T-cell (primary cell): ENCODE data around the gene PLEKHH2. TPM values are rescaled to one million over a fixed set of nuclear protein-coding genes. Genes with fewer than 3 reads are reported as not detected.
"Not testable (repeated sequence)": the region's sequence is repeated elsewhere in the genome, so short reads cannot be mapped to it uniquely, and the experiment has no call there.

Source experiments
- ATAC-seq, 4 experiments: fragments of 200-7000 bp in 3 of 4; fragments of 150-1000 bp in 1 of 4; cut with Tn5 transposase; replicated peaks in 1 of 4; 1 replicate in 3 of 4; 2 replicates in 1 of 4; pipeline ENCODE4 v1.10.0; 2021; ENCODE audit warnings: moderate library complexity in 3 of 4, mild to moderate bottlenecking in 2 of 4, moderate number of reproducible peaks in 1 of 4
- CTCF ChIA-PET, 2 donors: fragments of 300-600 bp; sonication (Branson Sonifier 250); formaldehyde crosslinking; loops; one replicate each; lab custom pipeline; 2022; ENCODE audit warnings: antibody characterized with exemption in 2 of 2; lab: Charles Lee
- POLR2A ChIA-PET, 2 donors: fragments of 300-600 bp; sonication (Branson Sonifier 250); formaldehyde crosslinking; loops; one replicate each; lab custom pipeline; 2022; ENCODE audit warnings: antibody characterized with exemption in 2 of 2; lab: Charles Lee
- DNase-seq, 35 experiments: peaks; one replicate each; pipeline versions ENCODE4 v3.0.0 to v3.0.0-alpha.2; 2013 to 2023
- H3K27ac ChIP-seq: one replicate; pipeline ENCODE4 v1.5.1; 2013; ENCODE audit warnings: low read length
- H3K27me3 ChIP-seq, 2 experiments: replicated peaks in 1 of 2; 1 replicate in 1 of 2; 2 replicates in 1 of 2; pipeline versions ENCODE4 v1.6.1 to v1.7.0; 2013; ENCODE audit warnings: low read length in 1 of 2, mixed read lengths in 1 of 2; ENCODE audit not compliant: control insufficient read depth in 2 of 2, insufficient read depth in 2 of 2; ENCODE audit errors: extremely low read depth in 1 of 2
- H3K36me3 ChIP-seq, 2 donors: 1 replicate in 1 of 2; 2 replicates in 1 of 2; pipeline versions ENCODE4 v1.6.1 to v1.7.0; 2013; ENCODE audit warnings: low read length in 1 of 2; ENCODE audit not compliant: control insufficient read depth in 2 of 2, insufficient read depth in 1 of 2; ENCODE audit errors: extremely low read depth in 1 of 2
- H3K4me1 ChIP-seq, 2 experiments: 1 replicate in 1 of 2; 2 replicates in 1 of 2; pipeline versions ENCODE4 v1.6.1 to v1.7.0; 2013; ENCODE audit warnings: low read length in 2 of 2, mixed read lengths in 1 of 2; ENCODE audit not compliant: insufficient read depth in 2 of 2, control insufficient read depth in 1 of 2; ENCODE audit errors: extremely low read depth in 1 of 2
- H3K4me3 ChIP-seq, 2 donors: 1 replicate in 1 of 2; 2 replicates in 1 of 2; pipeline versions ENCODE4 v1.5.1 to v1.7.0; 2013; ENCODE audit warnings: mild to moderate bottlenecking in 2 of 2, low read length in 1 of 2, moderate library complexity in 1 of 2; ENCODE audit not compliant: control insufficient read depth in 1 of 2; ENCODE audit errors: extremely low read depth in 1 of 2
- H3K9me3 ChIP-seq: 2 replicates; pipeline ENCODE4 v1.7.0; 2013
- H3K27ac Mint-ChIP-seq, 2 donors: one replicate each; pipeline ENCODE4 v1.8.0; 2020 to 2021; ENCODE audit warnings: mild to moderate bottlenecking in 2 of 2, mixed read lengths in 2 of 2
- H3K27me3 Mint-ChIP-seq, 2 donors: one replicate each; pipeline ENCODE4 v1.8.0; 2021 to 2022; ENCODE audit warnings: mixed read lengths in 2 of 2
- H3K36me3 Mint-ChIP-seq: one replicate; pipeline ENCODE4 v1.8.0; 2021; ENCODE audit warnings: mixed read lengths
- H3K4me1 Mint-ChIP-seq, 3 donors: one replicate each; pipeline ENCODE4 v1.8.0; 2020 to 2022; ENCODE audit warnings: mixed read lengths in 3 of 3, mild to moderate bottlenecking in 1 of 3
- H3K4me3 Mint-ChIP-seq, 3 donors: one replicate each; pipeline ENCODE4 v1.8.0; 2020 to 2022; ENCODE audit warnings: mild to moderate bottlenecking in 3 of 3, mixed read lengths in 3 of 3, moderate library complexity in 3 of 3
- H3K9me3 Mint-ChIP-seq, 3 donors: one replicate each; pipeline ENCODE4 v1.8.0; 2020 to 2022; ENCODE audit warnings: mixed read lengths in 3 of 3
- WGBS: methylation state at CpG from one replicate; pipeline ENCODE4 v1.1.5; 2013; ENCODE audit warnings: missing lambda C conversion rate; ENCODE audit not compliant: insufficient coverage; 5-methylcytosine and 5-hydroxymethylcytosine counted together
- total RNA-seq, 35 experiments: library from RNA in 6 of 35; stranded (reverse) in 6 of 35; fragments of 120-200 nt in 1 of 35; gene quantifications; one replicate each; pipeline versions ENCODE4 v1.2.1 to v1.2.4 and lab custom pipeline; 2013 to 2026

The PLEKHH2 gene
- total RNA-seq, 5 donors from 2014 or later (not counting 1 experiment from before 2014, with no cell fraction given), result 0.96 to 3.1 (median 2.2) TPM

GRCh38 chr2:43717322-43717721, 80.3 kb downstream of the PLEKHH2 start:
- no peak for ATAC-seq
- Mint-ChIP-seq H3K27ac (no peak overlapping the region), H3K4me3 (no peak overlapping the region), H3K36me3 (peaks cover 2% of the 10 kb centered on the region), H3K4me1 (no peaks in the 10 kb centered on the region), H3K27me3 (peaks cover 3 to 6% of the 10 kb centered on the region in 2 donors), H3K9me3 (no peaks in the 10 kb centered on the region)
- no peaks in the 10 kb centered on the region for H3K36me3 ChIP-seq
- no peaks in the 10 kb centered on the region for H3K27me3 ChIP-seq
- POLR2A ChIA-PET, result no interaction called here
- no peaks in the 10 kb centered on the region for H3K4me1 ChIP-seq
- CTCF ChIA-PET, result no interaction called here
- no peak overlapping the region for H3K27ac ChIP-seq
- DNase-seq, result no peak
- H3K4me3 ChIP-seq, result no peak overlapping the region
- H3K9me3 ChIP-seq, result no peaks in the 10 kb centered on the region

GRCh38 chr2:43718530-43719124, 81.6 kb downstream of the PLEKHH2 start:
- no peaks in the 10 kb centered on the region for H3K4me1 Mint-ChIP-seq
- Histone ChIP-seq H3K27ac (no peak overlapping the region), H3K27me3 (no peaks in the 10 kb centered on the region), H3K9me3 (no peaks in the 10 kb centered on the region), H3K4me1 (no peaks in the 10 kb centered on the region), H3K4me3 (no peak overlapping the region), H3K36me3 (no peaks in the 10 kb centered on the region)
- ATAC-seq (no peak), DNase-seq (no peak)
- H3K4me3 Mint-ChIP-seq, result no peak overlapping the region
- H3K9me3 Mint-ChIP-seq, result no peaks in the 10 kb centered on the region
- H3K27ac Mint-ChIP-seq, result no peak overlapping the region
- WGBS, result no CpG with 5 or more reads among the region's 5 CpGs
- CTCF ChIA-PET, result no interaction called here
- no peaks in the 10 kb centered on the region for H3K36me3 Mint-ChIP-seq
- POLR2A ChIA-PET, result no interaction called here
- H3K27me3 Mint-ChIP-seq, result peaks cover 1 to 3% of the 10 kb centered on the region in 2 donors

GRCh38 chr2:43724728-43725526, 87.9 kb downstream of the PLEKHH2 start:
- Histone ChIP-seq H3K36me3 (no peaks in the 10 kb centered on the region), H3K27me3 (no peaks in the 10 kb centered on the region), H3K4me1 (no peaks in the 10 kb centered on the region), H3K4me3 (no peak overlapping the region), H3K27ac (no peak overlapping the region), H3K9me3 (no peaks in the 10 kb centered on the region)
- Mint-ChIP-seq H3K4me3 (no peak overlapping the region), H3K36me3 (no peaks in the 10 kb centered on the region), H3K4me1 (no peaks in the 10 kb centered on the region), H3K27ac (no peak overlapping the region), H3K9me3 (no peaks in the 10 kb centered on the region), H3K27me3 (peaks cover 2 to 3% of the 10 kb centered on the region in 2 donors)
- no peak for DNase-seq
- ChIA-PET POLR2A (no interaction called here), CTCF (no interaction called here)
- WGBS, result no CpG with 5 or more reads among the region's 4 CpGs
- ATAC-seq, result no peak

GRCh38 chr2:43725711-43726246, 88.7 kb downstream of the PLEKHH2 start:
- no peaks in the 10 kb centered on the region for H3K4me1 ChIP-seq
- ATAC-seq, result no peak
- Mint-ChIP-seq H3K4me1 (no peaks in the 10 kb centered on the region), H3K9me3 (no peaks in the 10 kb centered on the region), H3K27ac (no peak overlapping the region), H3K4me3 (no peak overlapping the region), H3K27me3 (peaks cover 1 to 2% of the 10 kb centered on the region in 2 donors), H3K36me3 (no peaks in the 10 kb centered on the region)
- no CpG with 5 or more reads among the region's 3 CpGs for WGBS
- no peaks in the 10 kb centered on the region for H3K9me3 ChIP-seq
- CTCF ChIA-PET, result no interaction called here
- H3K27me3 ChIP-seq, result no peaks in the 10 kb centered on the region
- POLR2A ChIA-PET, result no interaction called here
- H3K4me3 ChIP-seq, result no peak overlapping the region
- H3K36me3 ChIP-seq, result no peaks in the 10 kb centered on the region
- H3K27ac ChIP-seq, result no peak overlapping the region
- no peak for DNase-seq

GRCh38 chr2:43726961-43727633, 90.0 kb downstream of the PLEKHH2 start:
- H3K27me3 Mint-ChIP-seq, H3K27ac ChIP-seq, H3K4me3 ChIP-seq, H3K4me1 ChIP-seq, H3K27ac Mint-ChIP-seq, H3K36me3 Mint-ChIP-seq, CTCF ChIA-PET, H3K27me3 ChIP-seq, H3K36me3 ChIP-seq, ATAC-seq, H3K9me3 ChIP-seq, H3K4me3 Mint-ChIP-seq, DNase-seq, H3K4me1 Mint-ChIP-seq, POLR2A ChIA-PET, H3K9me3 Mint-ChIP-seq: not testable (repeated sequence)
- 93% methylated on average over 4 of the region's 14 CpGs for WGBS

GRCh38 chr2:43727634-43728014, 90.6 kb downstream of the PLEKHH2 start:
- H3K9me3 ChIP-seq, result no peaks in the 10 kb centered on the region
- POLR2A ChIA-PET, result no interaction called here
- no peak overlapping the region for H3K27ac ChIP-seq
- DNase-seq, result no peak
- no CpG with 5 or more reads among the region's 2 CpGs for WGBS
- H3K4me3 ChIP-seq, result no peak overlapping the region
- H3K27me3 ChIP-seq, result no peaks in the 10 kb centered on the region
- H3K36me3 ChIP-seq, result no peaks in the 10 kb centered on the region
- Mint-ChIP-seq H3K27ac (no peak overlapping the region), H3K4me3 (no peak overlapping the region), H3K4me1 (no peaks in the 10 kb centered on the region), H3K27me3 (peaks cover 2 to 4% of the 10 kb centered on the region in 2 donors), H3K36me3 (peaks cover 4% of the 10 kb centered on the region), H3K9me3 (no peaks in the 10 kb centered on the region)
- no peaks in the 10 kb centered on the region for H3K4me1 ChIP-seq
- CTCF ChIA-PET, result no interaction called here
- ATAC-seq, result no peak
